SK-N-SH treated with all-trans-retinoic acid at 6 μM for 48 hours (cell line): ENCODE results near the gene GTF2A1.

Experiments
- TF ChIP-seq, protein P1 (sequence below): fragments of 250-450 bp; sonication (Bioruptor Pico); IDR thresholded peaks from 2 replicates; pipeline ENCODE4 v1.8.0; 2020; ENCODE audit warnings: mild to moderate bottlenecking, moderate library complexity, borderline replicate concordance
- TF ChIP-seq, protein P2 (sequence below): fragments of 250-450 bp; sonication (Bioruptor Pico); IDR thresholded peaks from 2 replicates; pipeline ENCODE4 v1.5.1; 2020; ENCODE audit warnings: low read depth, mild to moderate bottlenecking, moderate library complexity

DNA sequence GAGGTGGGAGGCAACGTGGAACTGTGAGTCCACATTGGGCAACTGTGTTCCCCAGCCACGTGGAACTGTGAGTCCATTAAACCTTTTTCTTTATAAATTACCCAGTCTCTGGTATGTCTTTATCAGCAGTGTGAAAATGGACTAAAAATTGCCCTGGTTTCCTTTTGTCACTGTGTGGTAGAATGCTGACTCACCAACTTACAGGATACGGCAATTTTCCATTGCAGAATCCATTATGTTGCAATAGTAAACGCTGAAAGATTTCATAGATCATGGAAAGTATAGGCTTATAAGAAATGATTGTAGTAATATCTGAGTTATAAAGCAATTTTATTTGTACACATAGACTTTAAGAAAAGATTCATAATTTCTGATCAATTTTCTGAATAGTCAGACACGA, 93.0 kb downstream of the GTF2A1 start:
- TF ChIP-seq, protein P1, sequence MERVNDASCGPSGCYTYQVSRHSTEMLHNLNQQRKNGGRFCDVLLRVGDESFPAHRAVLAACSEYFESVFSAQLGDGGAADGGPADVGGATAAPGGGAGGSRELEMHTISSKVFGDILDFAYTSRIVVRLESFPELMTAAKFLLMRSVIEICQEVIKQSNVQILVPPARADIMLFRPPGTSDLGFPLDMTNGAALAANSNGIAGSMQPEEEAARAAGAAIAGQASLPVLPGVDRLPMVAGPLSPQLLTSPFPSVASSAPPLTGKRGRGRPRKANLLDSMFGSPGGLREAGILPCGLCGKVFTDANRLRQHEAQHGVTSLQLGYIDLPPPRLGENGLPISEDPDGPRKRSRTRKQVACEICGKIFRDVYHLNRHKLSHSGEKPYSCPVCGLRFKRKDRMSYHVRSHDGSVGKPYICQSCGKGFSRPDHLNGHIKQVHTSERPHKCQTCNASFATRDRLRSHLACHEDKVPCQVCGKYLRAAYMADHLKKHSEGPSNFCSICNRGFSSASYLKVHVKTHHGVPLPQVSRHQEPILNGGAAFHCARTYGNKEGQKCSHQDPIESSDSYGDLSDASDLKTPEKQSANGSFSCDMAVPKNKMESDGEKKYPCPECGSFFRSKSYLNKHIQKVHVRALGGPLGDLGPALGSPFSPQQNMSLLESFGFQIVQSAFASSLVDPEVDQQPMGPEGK (CRISPR knock-in tag): no peak
- TF ChIP-seq, protein P2, sequence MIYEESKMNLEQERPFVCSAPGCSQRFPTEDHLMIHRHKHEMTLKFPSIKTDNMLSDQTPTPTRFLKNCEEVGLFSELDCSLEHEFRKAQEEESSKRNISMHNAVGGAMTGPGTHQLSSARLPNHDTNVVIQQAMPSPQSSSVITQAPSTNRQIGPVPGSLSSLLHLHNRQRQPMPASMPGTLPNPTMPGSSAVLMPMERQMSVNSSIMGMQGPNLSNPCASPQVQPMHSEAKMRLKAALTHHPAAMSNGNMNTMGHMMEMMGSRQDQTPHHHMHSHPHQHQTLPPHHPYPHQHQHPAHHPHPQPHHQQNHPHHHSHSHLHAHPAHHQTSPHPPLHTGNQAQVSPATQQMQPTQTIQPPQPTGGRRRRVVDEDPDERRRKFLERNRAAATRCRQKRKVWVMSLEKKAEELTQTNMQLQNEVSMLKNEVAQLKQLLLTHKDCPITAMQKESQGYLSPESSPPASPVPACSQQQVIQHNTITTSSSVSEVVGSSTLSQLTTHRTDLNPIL (CRISPR knock-in tag): no peak
